ENCODE measurements around the gene AIP.

Gene AIP

GRCh38 chr11:67530282-67530592 is 47.4 kb downstream of the AIP start:
- no peaks in the 10 kb centered on the region for H3F3A ChIP-seq (ENCODE audit: low read depth)
- no peak overlapping the region for H3K4me2 ChIP-seq (ENCODE audit: low read depth, low read length, poor library complexity, severe bottlenecking)
- no peak overlapping the region for H3K9ac ChIP-seq (ENCODE audit: low read depth, low read length, poor library complexity, severe bottlenecking)
- no peak overlapping the region for H2AFZ ChIP-seq (ENCODE audit: low read length)
- H3K79me2 ChIP-seq (ENCODE audit: insufficient read depth, low read length), result no peaks in the 10 kb centered on the region
- H3K4me3 ChIP-seq (ENCODE audit: low read length, poor library complexity, severe bottlenecking), result no peak overlapping the region
- no peaks in the 10 kb centered on the region for H3K9me2 ChIP-seq (replicated peaks; ENCODE audit: low read depth, low read length)
- no peaks in the 10 kb centered on the region for H3K4me1 ChIP-seq (ENCODE audit: insufficient read depth, low read length, poor library complexity, severe bottlenecking)
- H3K27me3 ChIP-seq (ENCODE audit: insufficient read depth, low read length, poor library complexity, severe bottlenecking), result no peaks in the 10 kb centered on the region
- H4K20me1 ChIP-seq (ENCODE audit: insufficient read depth, low read length, poor library complexity, severe bottlenecking), result no peaks in the 10 kb centered on the region
- no peaks in the 10 kb centered on the region for H3K36me3 ChIP-seq (ENCODE audit: insufficient read depth, low read length)
- TF ChIP-seq CTCF (conservative IDR thresholded peaks at IDR 0.05; ENCODE audit: low read length), result no peak
- no peak for TF ChIP-seq EZH2phosphoT487 (IDR thresholded peaks at IDR 0.05; ENCODE audit: borderline replicate concordance)
- H3K9me3 ChIP-seq (ENCODE audit: insufficient read depth, low read depth, low read length), result peaks cover 14% of the 10 kb centered on the region; the same call in 1 of the 2 replicates

GRCh38 chr11:67532889-67533288 is 50.1 kb downstream of the AIP start:
- H3K9me3 ChIP-seq (ENCODE audit: insufficient read depth, low read depth, low read length), result peaks cover 14% of the 10 kb centered on the region; the same call in 1 of the 2 replicates
- no peaks in the 10 kb centered on the region for H3F3A ChIP-seq (ENCODE audit: low read depth)
- H3K36me3 ChIP-seq (ENCODE audit: insufficient read depth, low read length), result no peaks in the 10 kb centered on the region
- no peaks in the 10 kb centered on the region for H3K79me2 ChIP-seq (ENCODE audit: insufficient read depth, low read length)
- no peaks in the 10 kb centered on the region for H3K27me3 ChIP-seq (ENCODE audit: insufficient read depth, low read length, poor library complexity, severe bottlenecking)
- H3K9me2 ChIP-seq (replicated peaks; ENCODE audit: low read depth, low read length), result no peaks in the 10 kb centered on the region
- no peak overlapping the region for H3K4me3 ChIP-seq (ENCODE audit: low read length, poor library complexity, severe bottlenecking)
- H3K4me1 ChIP-seq (ENCODE audit: insufficient read depth, low read length, poor library complexity, severe bottlenecking), result no peaks in the 10 kb centered on the region
- no peaks in the 10 kb centered on the region for H4K20me1 ChIP-seq (ENCODE audit: insufficient read depth, low read length, poor library complexity, severe bottlenecking)
- H3K9ac ChIP-seq (ENCODE audit: low read depth, low read length, poor library complexity, severe bottlenecking), result no peak overlapping the region
- no peak for TF ChIP-seq CTCF (conservative IDR thresholded peaks at IDR 0.05; ENCODE audit: low read length)
- no peak for TF ChIP-seq EZH2phosphoT487 (IDR thresholded peaks at IDR 0.05; ENCODE audit: borderline replicate concordance)
- H2AFZ ChIP-seq (ENCODE audit: low read length), result no peak overlapping the region
- no peak overlapping the region for H3K4me2 ChIP-seq (ENCODE audit: low read depth, low read length, poor library complexity, severe bottlenecking)

- H3F3A ChIP-seq (ENCODE audit: low read depth), result no peaks in the 10 kb centered on the region
Observed at GRCh38 chr11:67534070-67534679, 51.3 kb downstream of the AIP start.

More at GRCh38 chr11:67534070-67534679, 51.3 kb downstream of the AIP start:
- no peak overlapping the region for H2AFZ ChIP-seq (ENCODE audit: low read length)
- TF ChIP-seq CTCF (conservative IDR thresholded peaks at IDR 0.05; ENCODE audit: low read length) (no peak), EZH2phosphoT487 (IDR thresholded peaks at IDR 0.05; ENCODE audit: borderline replicate concordance) (no peak)
- H3K9ac ChIP-seq (ENCODE audit: low read depth, low read length, poor library complexity, severe bottlenecking), result no peak overlapping the region
- no peaks in the 10 kb centered on the region for H4K20me1 ChIP-seq (ENCODE audit: insufficient read depth, low read length, poor library complexity, severe bottlenecking)
- no peaks in the 10 kb centered on the region for H3K4me1 ChIP-seq (ENCODE audit: insufficient read depth, low read length, poor library complexity, severe bottlenecking)
- no peak overlapping the region for H3K4me2 ChIP-seq (ENCODE audit: low read depth, low read length, poor library complexity, severe bottlenecking)
- no peak overlapping the region for H3K4me3 ChIP-seq (ENCODE audit: low read length, poor library complexity, severe bottlenecking)
- H3K36me3 ChIP-seq (ENCODE audit: insufficient read depth, low read length), result no peaks in the 10 kb centered on the region
- no peaks in the 10 kb centered on the region for H3K27me3 ChIP-seq (ENCODE audit: insufficient read depth, low read length, poor library complexity, severe bottlenecking)
- H3K9me3 ChIP-seq (ENCODE audit: insufficient read depth, low read depth, low read length), result peaks cover 14% of the 10 kb centered on the region; the same call in 1 of the 2 replicates
- H3K9me2 ChIP-seq (replicated peaks; ENCODE audit: low read depth, low read length), result no peaks in the 10 kb centered on the region
- H3K79me2 ChIP-seq (ENCODE audit: insufficient read depth, low read length), result no peaks in the 10 kb centered on the region

Measured in Loucy (cell line).